GM11168 (cell line): ENCODE results near the gene RDH8.

ENCODE experiments used
- in situ Hi-C: fragments of 300-500 bp; cut with MboI; formaldehyde crosslinking; loops from one replicate; pipeline ENCODE4 v1.12.0; 2022; ENCODE audit warnings: low sequenced_read_pairs; ENCODE audit not compliant: unreplicated experiment

Gene RDH8

DNA sequence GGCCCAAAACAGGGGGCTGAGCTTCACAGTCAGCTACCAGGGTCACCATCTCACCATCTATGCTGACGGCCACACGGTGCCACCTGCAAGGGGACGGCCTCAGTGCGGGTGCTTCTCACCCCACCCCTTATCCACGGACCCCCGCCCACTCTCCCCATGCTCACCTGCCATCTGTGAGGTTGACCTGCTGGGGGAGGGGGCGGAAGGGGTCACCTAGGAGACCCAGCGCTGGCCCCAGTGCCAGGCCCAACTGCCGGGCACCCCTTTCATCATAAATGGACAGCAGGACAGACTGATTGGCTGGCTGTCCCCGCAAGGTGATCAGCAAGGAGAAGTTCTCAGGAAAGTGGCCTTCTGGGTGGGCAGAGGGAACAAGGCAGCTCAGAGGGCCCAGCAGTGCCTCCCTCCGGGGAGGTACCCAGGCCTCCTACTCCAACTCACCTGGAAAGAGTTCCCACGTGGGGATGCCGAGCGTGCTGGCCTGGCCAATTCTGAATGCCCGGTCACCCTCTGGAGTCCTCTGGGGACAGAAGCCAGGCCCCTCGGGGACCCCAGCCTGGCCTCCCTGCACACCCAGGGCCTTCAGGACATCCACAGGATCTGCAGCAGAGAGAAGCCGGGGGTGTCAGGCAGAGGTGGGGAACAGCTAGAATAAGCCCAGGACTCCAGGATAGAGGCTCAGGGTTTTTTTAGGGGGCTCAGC, 7.5 kb upstream of the RDH8 start:
- in situ Hi-C loops: no loop called here

DNA sequence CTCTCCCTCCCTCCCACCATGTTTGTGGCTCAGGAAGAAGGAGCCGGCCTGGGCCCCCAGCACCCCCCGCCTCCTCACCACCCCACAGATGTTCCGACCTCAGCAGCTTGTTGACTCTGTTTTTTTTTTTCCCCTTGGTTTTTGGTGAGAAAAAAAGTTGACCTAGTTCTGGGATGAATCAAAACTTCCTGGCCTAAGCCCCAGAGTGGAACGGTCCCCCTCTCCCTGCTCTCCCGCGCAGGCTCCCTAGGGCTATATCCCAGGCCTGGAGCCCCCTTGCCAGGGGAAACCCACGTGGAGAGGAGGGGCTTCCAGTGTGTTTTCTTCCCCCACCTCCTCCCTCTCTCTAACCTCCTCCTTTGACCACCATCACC, 7.0 kb upstream of the RDH8 start:
- in situ Hi-C loops: no loop called here

- in situ Hi-C loops: no loop called here
Measured at GRCh38 chr19:10006752-10007323, 6.4 kb upstream of the RDH8 start.

DNA sequence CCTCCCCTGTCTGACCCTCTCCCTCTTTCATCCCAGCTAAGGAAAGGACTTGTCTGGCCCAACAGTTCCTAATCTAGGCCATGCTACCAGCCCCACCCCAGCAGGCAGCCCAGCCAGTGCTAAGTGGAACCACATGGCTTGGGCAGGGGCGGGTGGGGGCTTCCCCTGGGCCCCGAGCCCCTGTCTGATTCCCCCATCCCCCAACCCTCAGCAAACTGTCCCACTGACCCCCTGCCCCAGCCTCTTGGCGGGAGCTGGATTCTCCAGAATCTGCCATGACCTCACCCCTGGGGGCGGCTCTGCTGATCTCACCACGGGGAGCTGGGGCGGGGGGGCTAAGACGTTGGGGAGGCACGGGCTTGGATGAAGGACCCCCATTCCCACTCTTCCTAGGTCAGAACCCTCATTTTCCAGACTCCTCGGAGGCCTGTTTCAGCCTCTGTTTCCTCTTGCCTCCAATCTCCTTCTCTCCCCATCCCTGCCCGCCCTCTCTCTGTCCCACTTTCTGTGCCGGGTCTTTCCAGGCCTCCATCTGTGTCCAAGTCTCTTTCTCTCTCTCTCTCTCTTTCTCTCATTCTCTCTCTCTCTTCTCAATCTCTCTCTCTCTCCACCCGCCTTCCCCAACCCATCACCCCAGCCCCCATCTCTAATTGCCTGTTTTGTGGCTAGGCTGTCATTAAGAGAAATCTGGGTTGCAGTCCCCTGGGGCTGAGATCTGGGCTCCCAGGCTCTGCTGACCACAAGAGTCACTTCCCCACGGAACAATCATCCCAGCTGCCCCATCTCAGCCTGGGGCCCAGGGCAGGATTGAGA, 5.7 kb upstream of the RDH8 start:
- in situ Hi-C loops: no loop called here

- in situ Hi-C loops: no loop called here
Measured at GRCh38 chr19:10008184-10008765, 5.0 kb upstream of the RDH8 start.

DNA sequence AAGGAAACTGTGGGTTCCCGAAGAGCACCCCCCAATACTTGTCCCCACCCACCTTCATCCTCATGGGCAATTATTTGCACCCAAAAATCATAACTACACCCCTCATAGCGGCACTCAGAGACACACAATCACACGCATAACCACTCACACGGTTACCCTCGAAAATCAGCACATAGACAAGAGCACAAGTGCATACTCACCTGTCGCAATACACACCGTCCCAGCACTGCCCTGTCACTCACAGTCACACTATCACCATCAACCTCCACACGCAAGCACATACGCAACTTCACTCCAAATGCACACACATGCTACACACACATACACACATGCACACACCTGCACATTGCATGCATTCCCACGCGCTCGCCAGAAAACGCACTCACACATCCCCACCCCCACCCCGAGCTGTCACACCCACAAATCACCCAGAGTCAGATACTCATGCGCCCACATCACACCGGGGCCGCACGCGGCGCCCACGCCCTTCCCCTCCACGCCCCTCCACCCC, 3.5 kb upstream of the RDH8 start:
- in situ Hi-C loops: no loop called here

DNA sequence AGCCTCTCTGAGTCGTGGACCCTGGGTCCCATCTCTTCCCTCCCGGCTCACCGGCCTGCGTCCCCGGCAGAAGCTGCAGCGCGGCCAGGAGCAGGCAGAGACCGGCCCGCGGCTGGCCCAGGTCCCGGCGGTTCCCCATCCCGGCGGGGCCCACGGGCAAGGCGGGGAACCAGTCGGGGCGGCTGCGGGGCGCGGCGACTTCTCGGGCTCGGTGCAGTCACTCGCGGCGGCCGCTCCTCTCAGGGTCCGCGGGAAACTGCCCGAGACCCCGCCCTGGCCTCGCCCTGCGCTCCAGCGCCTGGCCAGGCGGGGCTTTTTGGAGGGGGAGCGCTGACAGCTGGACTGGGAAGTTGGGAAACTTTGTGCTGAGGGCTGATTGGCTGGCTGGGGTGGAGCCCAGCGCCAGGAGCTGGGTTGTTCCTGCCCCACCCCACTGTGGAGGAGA, 3.0 kb upstream of the RDH8 start, which contains the start of gene COL5A3:
Gene COL5A3 (minus strand): TSS at position 258 of the 445 bp plus-strand sequence. CDS start 119 bp downstream, at position 139.
- in situ Hi-C loops: no loop called here

GRCh38 chr19:10010939-10011338, 2.3 kb upstream of the RDH8 start:
- in situ Hi-C loops: no loop called here

GRCh38 chr19:10011974-10012373, 1.3 kb upstream of the RDH8 start:
- in situ Hi-C loops: no loop called here

- in situ Hi-C loops: no loop called here
Measured at GRCh38 chr19:10013834-10014618, 743 bp downstream of the RDH8 start.

DNA sequence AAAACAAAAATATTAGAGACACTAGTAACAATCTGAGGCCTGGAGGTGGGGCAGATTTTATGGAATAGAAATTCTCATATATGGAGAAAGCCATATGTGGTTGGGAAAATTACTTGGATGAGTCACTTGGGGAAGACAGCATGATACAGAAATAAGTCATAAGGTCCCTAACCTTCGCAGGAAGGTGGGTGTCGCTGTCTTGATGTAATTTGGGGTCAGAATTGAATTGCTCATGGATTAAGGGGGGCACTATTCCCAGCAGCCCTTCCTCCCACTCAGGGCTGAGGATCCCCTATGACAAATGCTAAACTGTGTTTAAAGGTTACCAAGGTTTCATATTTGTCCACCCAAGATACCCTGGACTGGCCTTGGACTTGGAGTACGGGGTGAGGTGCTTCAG, 5.0 kb downstream of the RDH8 start:
- in situ Hi-C loops: no loop called here

GRCh38 chr19:10018786-10019185, 5.5 kb downstream of the RDH8 start:
- in situ Hi-C loops: no loop called here

DNA sequence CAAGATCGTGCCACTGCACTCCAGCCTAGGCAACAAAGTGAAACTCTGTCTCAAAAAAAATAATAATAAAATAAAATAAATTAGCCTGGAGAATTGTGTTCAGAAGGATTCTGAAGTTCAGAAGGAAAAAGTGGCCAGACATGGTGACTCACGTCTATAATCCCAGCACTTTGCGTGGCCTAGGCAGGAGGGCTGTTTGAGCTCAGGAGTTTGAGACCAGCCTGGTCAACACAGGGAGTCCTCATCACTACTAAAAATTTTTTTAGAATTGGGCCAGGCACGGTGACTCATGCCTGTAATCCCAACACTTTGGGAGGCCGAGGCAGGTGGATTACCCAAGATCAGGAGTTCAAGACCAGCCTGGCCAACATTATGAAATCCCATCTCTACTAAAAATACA, 6.0 kb downstream of the RDH8 start:
- in situ Hi-C loops: no loop called here

DNA sequence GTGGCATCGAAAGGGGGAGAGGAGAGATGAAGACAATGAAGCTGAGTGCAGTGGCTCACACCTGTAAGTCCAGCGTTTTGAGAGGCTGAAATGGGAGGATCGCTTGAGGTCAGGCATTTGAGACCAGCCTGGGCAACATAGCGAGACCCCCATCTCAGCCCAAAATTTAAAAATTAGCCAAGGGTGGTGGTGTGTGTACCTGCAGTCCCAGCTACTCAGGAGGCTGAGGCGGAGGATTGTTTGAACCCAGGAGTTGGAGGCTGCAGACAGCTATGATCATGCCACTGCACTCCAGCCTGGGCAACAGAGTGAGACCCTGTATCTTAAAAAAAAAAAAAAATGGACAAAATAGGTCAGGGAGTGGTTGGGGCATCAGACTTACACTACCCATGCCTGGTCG, 7.6 kb downstream of the RDH8 start:
- in situ Hi-C loops: loop anchor here (10.0 kb wide), 1 partner anchor 76 kb away; no protein-coding TSS in a partner anchor

- in situ Hi-C loops: loop anchor here (10.0 kb wide), 1 partner anchor 77 kb away; no protein-coding TSS in a partner anchor
Measured at GRCh38 chr19:10021446-10021845, 8.2 kb downstream of the RDH8 start.

DNA sequence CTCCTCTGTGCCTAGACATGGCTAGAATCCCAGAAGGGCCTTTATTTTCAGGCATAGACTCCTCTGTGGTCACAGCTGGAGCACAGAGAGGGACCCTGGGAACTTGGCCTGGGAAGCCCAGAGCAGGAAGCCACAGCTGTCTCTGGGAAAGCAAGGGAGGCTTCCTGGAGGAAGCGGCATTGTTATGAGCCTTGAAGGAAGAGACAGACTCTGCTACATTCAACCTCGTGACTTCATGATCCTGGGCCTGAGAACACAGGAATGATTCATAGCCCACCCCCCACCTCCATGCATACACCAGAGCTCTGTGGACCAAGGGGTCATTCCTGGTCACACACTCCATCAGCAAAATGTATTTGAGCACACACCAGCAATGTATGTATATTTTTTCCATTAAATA, 8.6 kb downstream of the RDH8 start:
- in situ Hi-C loops: loop anchor here (10.0 kb wide), 1 partner anchor 77 kb away; no protein-coding TSS in a partner anchor

- in situ Hi-C loops: loop anchor here (10.0 kb wide), 1 partner anchor 78 kb away; no protein-coding TSS in a partner anchor
Measured at GRCh38 chr19:10023096-10023495, 9.8 kb downstream of the RDH8 start.

DNA sequence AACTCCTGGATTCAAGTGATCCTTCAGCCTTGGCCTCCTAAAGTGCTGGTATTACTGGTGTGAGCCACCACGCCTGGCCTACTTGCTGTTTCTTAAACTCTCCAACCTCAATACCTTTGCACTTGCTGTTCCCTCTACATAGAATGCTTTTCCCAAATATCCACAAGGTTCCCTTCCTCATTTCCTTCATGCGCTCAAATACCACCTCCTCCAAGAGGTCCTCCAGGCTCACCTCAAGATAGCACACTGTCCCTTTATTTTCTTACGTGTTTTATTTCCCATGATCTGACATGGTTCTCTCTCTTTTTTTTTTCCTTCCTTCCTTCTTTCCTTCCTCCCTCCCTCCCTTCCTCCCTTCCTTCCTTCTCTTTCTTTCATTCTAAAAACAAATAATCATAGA, 13.5 kb downstream of the RDH8 start:
- in situ Hi-C loops: loop anchor here (10.0 kb wide), 1 partner anchor 82 kb away; no protein-coding TSS in a partner anchor

DNA sequence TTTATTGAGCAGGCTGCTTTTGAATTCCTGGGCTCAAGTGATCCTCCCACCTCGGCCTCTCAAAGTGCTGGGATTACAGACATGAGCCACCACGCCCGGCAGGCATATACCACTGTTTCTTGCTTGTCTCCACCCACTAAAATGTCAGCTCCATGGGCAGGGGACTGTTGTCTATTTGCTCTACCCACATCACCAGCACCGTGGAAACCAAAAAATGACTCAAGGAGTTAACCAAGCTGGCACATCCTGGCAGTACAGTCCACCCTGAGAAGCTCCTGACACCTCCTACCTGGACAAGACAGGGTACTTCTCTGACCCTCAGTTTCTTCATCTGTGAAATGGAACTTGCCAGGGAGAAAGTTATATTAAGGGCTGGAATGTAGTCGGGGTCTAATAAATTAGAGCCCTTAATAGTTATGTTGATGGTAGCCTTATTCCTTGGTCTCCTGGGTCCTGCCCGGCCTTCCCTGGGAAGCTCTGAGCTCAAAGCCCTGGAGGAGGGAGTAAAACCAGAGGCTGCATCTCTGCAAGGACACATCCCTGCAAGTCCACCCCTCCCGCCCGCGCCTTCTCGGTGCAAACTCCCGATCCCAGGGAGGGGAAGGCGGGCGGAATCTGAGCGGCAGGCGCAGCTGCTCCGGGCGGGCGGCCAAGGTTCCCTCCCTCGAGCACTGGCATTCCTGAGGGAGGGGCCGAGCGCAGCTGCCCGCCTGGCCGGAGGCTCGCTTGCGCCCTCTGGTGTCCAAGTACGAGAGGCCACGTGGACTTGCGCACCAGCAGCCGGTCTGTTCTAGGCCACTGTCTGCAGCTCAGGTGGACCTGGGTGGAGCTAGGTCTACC, 14.1 kb downstream of the RDH8 start:
- in situ Hi-C loops: loop anchor here (10.0 kb wide), 1 partner anchor 83 kb away; no protein-coding TSS in a partner anchor
